ENCODE data around the gene ITGB6. TPM values are rescaled to one million over a fixed set of nuclear protein-coding genes. Genes with fewer than 3 reads are reported as not detected.
"Not testable (repeated sequence)": the region's sequence is repeated elsewhere in the genome, so short reads cannot be mapped to it uniquely, and the experiment has no call there.

The ITGB6 gene
- total RNA-seq, 2 donors from 2014 or later, result 13.2 to 24.6 TPM

GRCh38 chr2:160156100-160156499 is 44.0 kb downstream of the ITGB6 start:
- Histone ChIP-seq H3K27me3 (no peaks in the 10 kb centered on the region), H3K9ac (ENCODE audit: low read depth in 2 of 2, low read length in 2 of 2) (no peak overlapping the region), H3K9me3 (no peaks in the 10 kb centered on the region), H3K36me3 (no peaks in the 10 kb centered on the region), H3K27ac (no peak overlapping the region), H3K4me1 (no peaks in the 10 kb centered on the region), H3K4me3 (no peak overlapping the region)
- DNase-seq, result no peak
- intact Hi-C loops (cut with DNase I), result no loop called here
- no peak for TF ChIP-seq CTCF (IDR thresholded peaks at IDR 0.05)

GRCh38 chr2:160148419-160148818 is 51.7 kb downstream of the ITGB6 start:
- H3K36me3 ChIP-seq; H3K9ac ChIP-seq (ENCODE audit: low read depth in 2 of 2, low read length in 2 of 2); DNase-seq; H3K9me3 ChIP-seq; H3K4me3 ChIP-seq; H3K4me1 ChIP-seq; H3K27ac ChIP-seq; H3K27me3 ChIP-seq; intact Hi-C loops (cut with DNase I): not testable (repeated sequence)

- Histone ChIP-seq H3K27ac (no peak overlapping the region), H3K9ac (ENCODE audit: low read depth in 2 of 2, low read length in 2 of 2) (no peak overlapping the region), H3K4me3 (no peak overlapping the region), H3K9me3 (no peaks in the 10 kb centered on the region), H3K4me1 (no peaks in the 10 kb centered on the region), H3K36me3 (no peaks in the 10 kb centered on the region), H3K27me3 (no peaks in the 10 kb centered on the region)
- no peak for TF ChIP-seq CTCF (IDR thresholded peaks at IDR 0.05)
- no peak for DNase-seq
- intact Hi-C loops (cut with DNase I), result no loop called here
Measured at GRCh38 chr2:160145471-160145870, 54.6 kb downstream of the ITGB6 start.

- intact Hi-C loops (cut with DNase I), result no loop called here
- no peak overlapping the region for H3K9ac ChIP-seq (ENCODE audit: low read depth in 2 of 2, low read length in 2 of 2)
Measured at GRCh38 chr2:160144280-160144990, 55.6 kb downstream of the ITGB6 start.

GRCh38 chr2:160142472-160142871 is 57.6 kb downstream of the ITGB6 start:
- intact Hi-C loops (cut with DNase I), result no loop called here
- H3K27ac ChIP-seq, result no peak overlapping the region
- H3K9ac ChIP-seq (ENCODE audit: low read depth in 2 of 2, low read length in 2 of 2), result no peak overlapping the region
- H3K36me3 ChIP-seq, result no peaks in the 10 kb centered on the region
- no peaks in the 10 kb centered on the region for H3K27me3 ChIP-seq
- TF ChIP-seq CTCF (IDR thresholded peaks at IDR 0.05), result no peak
- no peaks in the 10 kb centered on the region for H3K9me3 ChIP-seq
- H3K4me1 ChIP-seq, result no peaks in the 10 kb centered on the region
- no peak for DNase-seq
- H3K4me3 ChIP-seq, result no peak overlapping the region

More at GRCh38 chr2:160144280-160144990, 55.6 kb downstream of the ITGB6 start:
- no peak for TF ChIP-seq CTCF (IDR thresholded peaks at IDR 0.05)
- no peak for DNase-seq
- H3K4me3 ChIP-seq, result no peak overlapping the region
- no peaks in the 10 kb centered on the region for H3K36me3 ChIP-seq
- H3K27me3 ChIP-seq, result no peaks in the 10 kb centered on the region
- H3K27ac ChIP-seq, result no peak overlapping the region
- H3K4me1 ChIP-seq, result no peaks in the 10 kb centered on the region
- H3K9me3 ChIP-seq, result no peaks in the 10 kb centered on the region

- intact Hi-C loops (cut with DNase I), result no loop called here
- no peaks in the 10 kb centered on the region for H3K9me3 ChIP-seq
- no peak overlapping the region for H3K27ac ChIP-seq
- no peak overlapping the region for H3K9ac ChIP-seq (ENCODE audit: low read depth in 2 of 2, low read length in 2 of 2)
- H3K27me3 ChIP-seq, result no peaks in the 10 kb centered on the region
- DNase-seq, result no peak
- H3K36me3 ChIP-seq, result no peaks in the 10 kb centered on the region
- H3K4me3 ChIP-seq, result no peak overlapping the region
- TF ChIP-seq CTCF (IDR thresholded peaks at IDR 0.05), result no peak
- no peaks in the 10 kb centered on the region for H3K4me1 ChIP-seq
Measured at GRCh38 chr2:160141912-160142311, 58.2 kb downstream of the ITGB6 start.
